Smooth muscle cell (in vitro differentiated cells): ENCODE data around the gene STPG2. TPM values are rescaled to one million over a fixed set of nuclear protein-coding genes. Genes with fewer than 3 reads are reported as not detected.

Source experiments
- DNase-seq: peaks from one replicate; lab custom pipeline; 2025; ENCODE audit not compliant: unreplicated experiment; lab: John Stamatoyannopoulos, UW
- H2AFZ ChIP-seq: fragments of 200-600 bp; sonication (generic); 2 replicates; pipeline ENCODE4 v1.6.0; 2016; ENCODE audit warnings: antibody characterized with exemption, low read depth, mild to moderate bottlenecking
- H3F3A ChIP-seq: fragments of 200-600 bp; sonication (generic); 2 replicates; pipeline ENCODE4 v1.6.0; 2017; ENCODE audit warnings: antibody characterized with exemption, low read depth
- H3K27ac ChIP-seq: fragments of 200-600 bp; sonication (generic); 2 replicates; pipeline ENCODE4 v1.5.1; 2016; ENCODE audit warnings: low read depth, mild to moderate bottlenecking
- H3K27me3 ChIP-seq: fragments of 200-600 bp; sonication (generic); 2 replicates; pipeline ENCODE4 v1.6.1; 2016; ENCODE audit warnings: low read depth, mild to moderate bottlenecking
- H3K36me3 ChIP-seq: fragments of 200-600 bp; sonication (generic); 2 replicates; pipeline ENCODE4 v1.5.1; 2016; ENCODE audit warnings: low read depth
- H3K4me1 ChIP-seq: fragments of 200-600 bp; sonication (generic); 2 replicates; pipeline ENCODE4 v1.5.1; 2016; ENCODE audit warnings: low read depth
- H3K4me2 ChIP-seq: fragments of 200-600 bp; sonication (generic); 2 replicates; pipeline ENCODE4 v1.6.0; 2016; ENCODE audit warnings: mild to moderate bottlenecking
- H3K4me3 ChIP-seq: fragments of 200-600 bp; sonication (generic); 2 replicates; pipeline ENCODE4 v1.5.1; 2016; ENCODE audit warnings: mild to moderate bottlenecking
- H3K79me2 ChIP-seq: fragments of 200-600 bp; sonication (generic); 2 replicates; pipeline ENCODE4 v1.6.0; 2016; ENCODE audit warnings: low read depth, mild to moderate bottlenecking
- H3K9ac ChIP-seq: fragments of 200-600 bp; sonication (generic); 2 replicates; pipeline ENCODE4 v1.6.0; 2016; ENCODE audit warnings: low read depth
- H3K9me3 ChIP-seq: fragments of 200-600 bp; sonication (generic); replicated peaks from 2 replicates; pipeline ENCODE4 v1.5.1; 2016; ENCODE audit warnings: low read depth
- H4K20me1 ChIP-seq: fragments of 200-600 bp; sonication (generic); 2 replicates; pipeline ENCODE4 v1.6.0; 2016; ENCODE audit warnings: low read depth
- CTCF ChIP-seq: fragments of 200-600 bp; sonication (generic); IDR thresholded peaks from 2 replicates; pipeline ENCODE4 v1.5.1; 2017; ENCODE audit warnings: borderline replicate concordance, mild to moderate bottlenecking, antibody characterized with exemption; ENCODE audit not compliant: insufficient read depth, poor library complexity, severe bottlenecking
- WGBS: methylation state at CpG from one replicate; pipeline ENCODE4 v1.1.7; 2016; ENCODE audit warnings: low lambda C conversion rate; 5-methylcytosine and 5-hydroxymethylcytosine counted together
- polyA plus RNA-seq: library from polyadenylated mRNA; unstranded; fragments of >200 nt; fragmentation: Nextera tagmentation; extraction: Ambion mirVana; gene quantifications from 2 replicates; pipeline ENCODE4 v1.2.1, GENCODE V29; 2016
- total RNA-seq: library from RNA; depleted of rRNA; stranded (reverse); fragments of >200 nt; gene quantifications from 2 replicates; pipeline ENCODE4 v1.2.3, GENCODE V29; 2014

The STPG2 gene
- total and polyA plus RNA-seq, 2 experiments from 2014 or later, result 0.09 to 0.31 TPM

- H3K4me1 ChIP-seq, result peaks cover 3% of the 10 kb centered on the region
- TF ChIP-seq CTCF, result no peak
- no peaks in the 10 kb centered on the region for H3K36me3 ChIP-seq
- H3K9ac ChIP-seq, result no peak overlapping the region
- peak overlapping the region; percentile 33 for H2AFZ ChIP-seq
- no peaks in the 10 kb centered on the region for H3K27me3 ChIP-seq
- H3K27ac ChIP-seq, result no peak overlapping the region
- peak overlapping the region; percentile 25 for H3K4me2 ChIP-seq
- H3K79me2 ChIP-seq, result no peaks in the 10 kb centered on the region
- no peaks in the 10 kb centered on the region for H4K20me1 ChIP-seq
- no peak for DNase-seq
- H3F3A ChIP-seq, result no peaks in the 10 kb centered on the region
- no peak overlapping the region for H3K4me3 ChIP-seq
- no peaks in the 10 kb centered on the region for H3K9me3 ChIP-seq
These were observed 5.6 kb upstream of the STPG2 start for GRCh38 chr4:98148856-98149255.

GRCh38 chr4:98126141-98126540 lies 17.1 kb downstream of the STPG2 start:
- H4K20me1 ChIP-seq, result no peaks in the 10 kb centered on the region
- H3K27me3 ChIP-seq, result no peaks in the 10 kb centered on the region
- H3K79me2 ChIP-seq, result no peaks in the 10 kb centered on the region
- no peak overlapping the region for H2AFZ ChIP-seq
- no peaks in the 10 kb centered on the region for H3K9me3 ChIP-seq
- 81% methylated on average over 3 of the region's 3 CpGs for WGBS
- no peaks in the 10 kb centered on the region for H3F3A ChIP-seq
- no peak overlapping the region for H3K9ac ChIP-seq
- no peak for TF ChIP-seq CTCF
- H3K27ac ChIP-seq, result no peak overlapping the region
- H3K4me1 ChIP-seq, result no peaks in the 10 kb centered on the region
- no peaks in the 10 kb centered on the region for H3K36me3 ChIP-seq
- DNase-seq, result no peak
- H3K4me2 ChIP-seq, result no peak overlapping the region
- H3K4me3 ChIP-seq, result no peak overlapping the region

- H2AFZ ChIP-seq, result no peak overlapping the region
- no peak overlapping the region for H3K4me2 ChIP-seq
- H3K79me2 ChIP-seq, result no peaks in the 10 kb centered on the region
- H4K20me1 ChIP-seq, result no peaks in the 10 kb centered on the region
- H3K9ac ChIP-seq, result no peak overlapping the region
- H3K27ac ChIP-seq, result no peak overlapping the region
- H3K4me1 ChIP-seq, result no peaks in the 10 kb centered on the region
- H3K27me3 ChIP-seq, result no peaks in the 10 kb centered on the region
- no peak for TF ChIP-seq CTCF
- no peak for DNase-seq
- 61% methylated on average over 2 of the region's 2 CpGs for WGBS
- no peaks in the 10 kb centered on the region for H3K36me3 ChIP-seq
- no peaks in the 10 kb centered on the region for H3F3A ChIP-seq
- no peak overlapping the region for H3K4me3 ChIP-seq
- H3K9me3 ChIP-seq, result no peaks in the 10 kb centered on the region
These were observed 17.7 kb downstream of the STPG2 start for GRCh38 chr4:98125585-98125984.

- no peak for DNase-seq
- no peaks in the 10 kb centered on the region for H3K27me3 ChIP-seq
- no peaks in the 10 kb centered on the region for H4K20me1 ChIP-seq
- no peak overlapping the region for H3K9ac ChIP-seq
- H3K4me3 ChIP-seq, result no peak overlapping the region
- H3K27ac ChIP-seq, result no peak overlapping the region
- no peak overlapping the region for H2AFZ ChIP-seq
- no peaks in the 10 kb centered on the region for H3F3A ChIP-seq
- H3K79me2 ChIP-seq, result no peaks in the 10 kb centered on the region
- peaks cover 3% of the 10 kb centered on the region for H3K4me1 ChIP-seq
- WGBS, result 90% methylated on average over 2 of the region's 2 CpGs
- H3K36me3 ChIP-seq, result no peaks in the 10 kb centered on the region
- no peak overlapping the region for H3K4me2 ChIP-seq
- no peak for TF ChIP-seq CTCF
- no peaks in the 10 kb centered on the region for H3K9me3 ChIP-seq
These were observed 25.9 kb downstream of the STPG2 start for GRCh38 chr4:98117363-98117762.
